ENCODE data around the gene LHPP.

DNA sequence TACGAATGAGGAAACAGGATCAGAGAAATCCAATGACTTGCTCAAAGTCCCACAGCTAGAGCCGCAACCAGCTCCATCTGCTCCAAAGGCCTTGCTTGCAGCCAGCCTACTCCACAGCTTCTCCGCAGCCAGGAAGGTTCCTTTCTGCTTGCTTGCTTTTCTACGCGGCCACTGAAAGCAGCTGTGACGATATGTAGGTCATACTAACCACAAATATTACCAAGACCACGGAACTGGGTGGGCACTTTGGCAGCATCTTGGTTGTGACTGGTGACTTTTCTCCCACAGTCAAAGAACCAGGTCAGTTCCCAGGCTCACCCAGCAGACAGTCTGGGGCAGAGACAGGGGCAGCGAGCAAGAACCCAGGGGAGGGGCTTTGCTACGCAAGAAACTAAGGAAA, 196.2 kb downstream of the LHPP start:
- TF ChIP-seq, protein P1, sequence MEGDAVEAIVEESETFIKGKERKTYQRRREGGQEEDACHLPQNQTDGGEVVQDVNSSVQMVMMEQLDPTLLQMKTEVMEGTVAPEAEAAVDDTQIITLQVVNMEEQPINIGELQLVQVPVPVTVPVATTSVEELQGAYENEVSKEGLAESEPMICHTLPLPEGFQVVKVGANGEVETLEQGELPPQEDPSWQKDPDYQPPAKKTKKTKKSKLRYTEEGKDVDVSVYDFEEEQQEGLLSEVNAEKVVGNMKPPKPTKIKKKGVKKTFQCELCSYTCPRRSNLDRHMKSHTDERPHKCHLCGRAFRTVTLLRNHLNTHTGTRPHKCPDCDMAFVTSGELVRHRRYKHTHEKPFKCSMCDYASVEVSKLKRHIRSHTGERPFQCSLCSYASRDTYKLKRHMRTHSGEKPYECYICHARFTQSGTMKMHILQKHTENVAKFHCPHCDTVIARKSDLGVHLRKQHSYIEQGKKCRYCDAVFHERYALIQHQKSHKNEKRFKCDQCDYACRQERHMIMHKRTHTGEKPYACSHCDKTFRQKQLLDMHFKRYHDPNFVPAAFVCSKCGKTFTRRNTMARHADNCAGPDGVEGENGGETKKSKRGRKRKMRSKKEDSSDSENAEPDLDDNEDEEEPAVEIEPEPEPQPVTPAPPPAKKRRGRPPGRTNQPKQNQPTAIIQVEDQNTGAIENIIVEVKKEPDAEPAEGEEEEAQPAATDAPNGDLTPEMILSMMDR (IDR thresholded peaks at IDR 0.05; ENCODE audit: low read depth, low read length): no peak
- no peak for TF ChIP-seq POLR2A (IDR thresholded peaks at IDR 0.05; ENCODE audit: extremely low read depth, insufficient read length)

All from NB4 (cell line).